ENCODE measurements around the gene GOLGA8Q. TPM values are rescaled to one million over a fixed set of nuclear protein-coding genes. Genes with fewer than 3 reads are reported as not detected.

GOLGA8Q gene
- total and polyA plus RNA-seq, 2 donors (not counting 1 experiment from before 2014, with no cell fraction given): 0.48 to 2.5 TPM

Small RNAs within 50 kb of the gene (small RNA-seq; reads per million reads assigned to genes)
- gene RF00096 (ENCODE audit: insufficient read length, low read depth, low replicate concordance) (0.57 reads per million), gene RN7SL796P (ENCODE audit: insufficient read length, low read depth, low replicate concordance) (not detected)

Other genes starting within 250 kb of the GOLGA8Q start
- gene CHRFAM7A, start 158.5 kb upstream of the GOLGA8Q start, total RNA-seq: 1.1 and 1.2 TPM in 2 replicates
- gene CHRFAM7A, start 158.5 kb upstream of the GOLGA8Q start, polyA plus RNA-seq: 0.61 and 1.8 TPM in 2 replicates
- gene GOLGA8R, start 137.8 kb upstream of the GOLGA8Q start, total RNA-seq: 4.8 and 5.9 TPM in 2 replicates
- gene GOLGA8R, start 137.8 kb upstream of the GOLGA8Q start, polyA plus RNA-seq: 1.9 and 2.0 TPM in 2 replicates
- gene GOLGA8H, start 52.0 kb downstream of the GOLGA8Q start, total RNA-seq: 0.19 TPM in 1 of 2 replicates, not detected in the other
- gene GOLGA8H, start 52.0 kb downstream of the GOLGA8Q start, polyA plus RNA-seq: 0.15 and 0.85 TPM in 2 replicates

All from B cell (primary cell).